ENCODE results near the gene FAM20B.

The FAM20B gene

DNA sequence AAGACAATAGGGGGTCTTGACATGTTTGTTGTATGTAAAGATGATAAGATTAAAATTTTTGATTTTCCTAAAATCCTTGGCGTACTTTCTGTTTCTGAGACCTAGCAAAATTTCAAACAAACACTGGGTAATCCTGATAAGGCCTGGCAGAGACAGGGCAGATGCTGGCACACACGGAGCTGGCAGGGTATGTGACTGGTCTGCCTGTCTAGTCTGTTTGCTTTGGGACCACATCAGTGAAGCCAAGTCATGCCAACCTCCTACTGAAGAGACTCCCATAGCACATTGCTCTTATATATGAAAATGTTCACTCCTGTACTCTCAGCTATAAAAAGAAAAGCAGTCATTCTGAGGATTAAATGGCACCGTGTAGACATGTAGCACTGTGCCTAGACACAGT, 70.2 kb downstream of the FAM20B start:
- DNase-seq = no peak

DNA sequence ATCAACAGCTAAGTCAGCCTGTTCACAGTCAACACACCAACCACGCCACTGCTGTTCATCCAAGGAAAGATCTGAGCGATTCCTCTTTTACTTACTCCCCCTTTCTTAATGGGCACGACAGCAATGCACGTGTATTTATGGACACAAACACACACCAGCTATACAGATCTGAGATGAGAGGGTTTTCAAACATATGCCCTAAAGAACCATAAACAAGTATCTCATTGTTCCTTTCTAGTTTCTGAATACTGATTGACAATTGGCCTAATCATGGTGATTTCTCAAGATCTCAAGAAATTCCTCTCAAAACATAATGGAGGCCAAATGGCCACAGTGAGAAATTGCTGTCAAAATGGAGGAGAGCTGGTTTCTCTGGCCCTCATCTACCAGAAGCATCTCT, 74.2 kb downstream of the FAM20B start:
- DNase-seq = no peak

DNA sequence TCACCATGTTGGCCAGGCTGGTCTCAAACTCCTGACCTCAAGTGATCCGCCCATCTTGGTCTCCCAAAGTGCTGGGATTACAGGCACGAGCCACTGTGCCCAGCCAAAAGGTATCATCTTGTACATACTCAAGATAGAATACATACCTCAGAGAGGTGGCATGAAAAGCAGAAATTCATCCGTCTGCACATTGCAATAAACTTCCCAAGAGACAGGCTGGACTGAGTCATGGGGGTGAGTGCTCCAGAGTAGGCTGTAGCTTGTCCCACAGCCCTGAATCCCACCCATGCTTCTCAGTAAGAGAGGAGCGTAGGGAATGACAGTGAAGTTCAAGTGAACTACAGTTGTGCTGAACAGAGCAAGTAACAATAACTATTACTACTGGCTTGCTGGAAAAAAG, 75.9 kb downstream of the FAM20B start:
- DNase-seq = no peak

DNA sequence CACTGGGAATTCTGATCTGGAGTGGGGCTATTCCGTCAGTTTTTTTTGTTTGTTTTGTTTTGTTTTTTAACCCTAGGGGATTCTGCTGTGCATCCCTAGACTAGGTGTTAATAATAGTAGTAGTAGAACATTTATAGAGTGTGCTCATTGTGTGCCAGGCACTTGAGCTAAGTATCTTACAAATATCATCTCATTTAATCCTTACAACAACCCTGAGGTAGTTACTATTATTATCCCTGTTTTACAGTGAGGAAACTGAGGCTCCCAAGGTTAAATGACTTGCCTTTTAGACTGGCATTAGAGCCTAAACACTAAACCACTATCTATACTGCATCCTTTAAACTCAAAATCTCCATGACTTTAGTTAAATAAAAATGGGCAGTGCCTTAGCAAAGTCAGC, 78.3 kb downstream of the FAM20B start:
- no peak for DNase-seq

DNA sequence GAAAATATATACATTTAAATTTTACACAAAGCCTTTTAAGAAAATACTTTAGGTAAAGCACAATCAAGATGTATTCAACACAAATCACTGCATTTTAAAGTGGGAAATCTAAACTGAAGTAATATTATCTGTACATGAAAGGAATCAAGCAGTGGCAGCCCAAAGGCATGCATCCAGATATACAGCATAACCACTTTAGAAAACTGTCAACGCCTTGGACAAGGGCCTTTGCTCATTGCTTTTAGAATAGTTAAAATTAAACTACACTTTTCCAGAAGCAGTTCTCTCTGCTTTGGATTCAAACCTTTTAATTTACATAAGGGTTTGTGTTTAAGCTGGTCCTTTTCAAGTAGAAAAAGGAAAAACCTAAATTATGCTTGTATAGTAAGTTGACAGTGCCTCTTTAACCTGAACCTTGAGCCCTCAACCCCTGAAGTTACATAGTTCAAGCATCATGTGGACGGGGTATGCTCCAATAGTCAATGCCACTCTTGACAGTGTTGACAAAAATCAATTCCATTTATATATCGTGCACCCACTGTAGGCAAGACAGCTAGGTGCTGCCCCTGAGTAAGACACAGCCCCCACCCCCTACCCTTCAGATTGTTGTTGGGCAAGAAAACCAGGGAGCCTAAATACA, 79.0 kb downstream of the FAM20B start:
- DNase-seq = no peak

DNA sequence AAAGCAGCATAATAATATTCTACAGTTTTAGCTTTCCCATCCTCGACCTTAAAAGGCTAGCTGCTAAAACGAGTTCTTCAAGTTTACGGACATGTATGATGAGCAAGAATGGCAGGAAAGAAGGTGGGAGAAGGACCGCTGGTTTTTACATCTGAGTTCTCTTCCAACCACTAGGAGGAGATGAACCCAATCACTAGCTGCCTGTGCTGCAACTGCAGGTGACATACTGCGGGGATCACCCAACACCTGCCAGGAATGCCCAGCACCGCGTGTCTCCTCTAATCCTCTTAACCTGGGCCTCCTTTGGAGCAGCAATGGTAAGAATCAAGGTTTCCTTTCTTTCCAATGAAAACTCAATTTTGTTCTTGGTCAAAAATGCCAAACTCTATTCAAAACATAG, 79.7 kb downstream of the FAM20B start:
- no peak for DNase-seq

DNA sequence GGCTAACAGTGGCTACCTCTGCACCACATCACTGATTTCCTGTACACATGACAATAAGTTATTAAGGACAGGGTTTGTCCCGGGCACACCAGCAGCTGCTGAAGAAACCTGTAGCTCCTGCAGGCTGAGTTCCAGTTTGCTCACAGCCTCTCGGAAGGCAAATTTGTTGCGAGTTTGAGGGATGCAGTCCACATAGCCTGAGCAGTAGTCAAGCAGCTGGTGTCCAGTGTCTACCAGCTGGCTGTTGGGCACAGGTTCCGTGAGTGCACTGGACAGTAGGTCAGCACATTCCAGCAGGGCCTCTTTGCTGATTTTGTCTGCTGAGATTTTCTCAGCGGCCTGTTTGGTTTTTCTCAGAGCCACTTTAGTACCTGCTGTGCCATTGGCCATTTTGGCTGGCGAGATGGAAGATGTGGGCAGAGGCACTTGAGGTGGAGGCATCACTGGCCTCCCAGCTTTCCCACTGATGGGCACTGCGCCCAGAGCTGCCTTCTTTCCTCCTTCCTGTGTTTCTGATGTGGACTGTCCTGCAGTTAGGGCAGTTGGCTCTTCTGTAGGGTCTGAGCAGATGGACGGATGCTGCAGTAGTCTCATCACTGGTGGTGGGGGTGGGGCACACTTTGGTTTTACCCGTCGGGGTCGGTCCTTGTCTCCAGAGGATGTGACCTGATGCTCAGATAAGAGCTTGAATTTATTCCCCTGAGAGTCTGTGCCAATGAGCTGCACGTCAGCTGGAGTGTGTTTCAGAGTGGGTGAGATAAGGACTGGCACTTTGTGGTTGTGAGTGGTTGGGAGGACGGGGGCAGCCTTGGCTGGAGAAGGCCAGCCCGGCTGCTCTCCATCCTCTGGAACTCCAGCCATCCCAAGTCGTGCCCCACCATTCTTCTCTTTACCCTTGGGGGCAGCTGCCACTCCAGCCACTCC, 82.3 kb downstream of the FAM20B start:
- no peak for DNase-seq

DNA sequence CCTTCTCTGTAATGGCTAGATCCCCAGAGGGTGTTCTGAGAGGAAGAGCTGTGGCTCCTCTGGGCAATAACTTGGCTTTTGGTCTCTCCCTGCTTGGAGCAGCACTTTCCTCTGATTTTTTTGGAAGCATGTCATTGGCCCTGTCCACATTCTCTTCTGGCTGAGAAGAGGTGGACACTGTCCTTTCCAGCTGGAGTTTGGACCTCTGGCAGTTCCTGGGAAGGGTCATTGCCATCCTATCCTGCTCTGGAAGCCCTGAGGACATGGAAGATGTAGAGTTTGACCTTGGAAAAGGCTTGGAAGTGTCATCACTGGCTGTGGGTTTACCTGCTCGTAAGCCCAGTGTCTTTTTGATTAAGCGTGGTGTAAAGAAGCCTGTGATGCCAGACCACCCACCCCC, 83.0 kb downstream of the FAM20B start:
- DNase-seq = no peak

DNA sequence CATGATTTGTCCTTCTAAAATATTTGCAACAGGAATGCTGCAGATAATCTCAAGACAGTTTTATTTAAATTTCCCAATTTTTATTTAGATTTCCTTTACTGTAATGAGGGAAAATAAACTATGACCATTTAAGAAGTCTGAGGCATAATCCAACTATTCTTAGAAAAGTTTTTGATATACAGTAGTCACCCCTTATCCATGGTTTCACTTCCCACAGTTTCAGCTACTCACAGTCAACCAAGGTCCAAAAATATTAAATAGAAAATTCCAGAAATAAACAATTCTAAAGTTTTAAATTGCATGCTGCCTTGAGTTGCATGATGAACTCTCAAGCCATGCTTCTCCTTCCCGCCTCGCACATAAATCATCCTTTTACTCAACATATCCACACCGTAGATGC, 89.5 kb downstream of the FAM20B start:
- DNase-seq = no peak

DNA sequence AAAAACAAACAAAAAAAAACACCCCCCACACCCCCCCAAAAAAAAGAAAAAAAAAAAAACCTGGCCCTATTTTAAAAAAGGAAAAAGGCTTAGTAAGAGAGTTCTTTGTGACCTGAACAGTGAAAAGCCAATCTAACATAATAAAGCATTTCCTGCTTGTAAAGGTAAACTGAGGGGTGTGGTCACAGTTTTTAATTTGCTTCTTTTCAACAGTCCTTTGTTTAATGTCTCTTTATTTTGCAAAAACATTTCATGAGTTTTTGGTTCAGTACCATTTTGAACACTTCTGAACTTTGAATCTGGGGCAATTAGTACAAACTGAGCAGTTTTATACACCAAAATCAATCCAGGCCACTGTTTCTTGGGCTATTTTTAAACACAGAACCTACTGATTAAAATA, 93.8 kb downstream of the FAM20B start:
- no peak for DNase-seq

DNA sequence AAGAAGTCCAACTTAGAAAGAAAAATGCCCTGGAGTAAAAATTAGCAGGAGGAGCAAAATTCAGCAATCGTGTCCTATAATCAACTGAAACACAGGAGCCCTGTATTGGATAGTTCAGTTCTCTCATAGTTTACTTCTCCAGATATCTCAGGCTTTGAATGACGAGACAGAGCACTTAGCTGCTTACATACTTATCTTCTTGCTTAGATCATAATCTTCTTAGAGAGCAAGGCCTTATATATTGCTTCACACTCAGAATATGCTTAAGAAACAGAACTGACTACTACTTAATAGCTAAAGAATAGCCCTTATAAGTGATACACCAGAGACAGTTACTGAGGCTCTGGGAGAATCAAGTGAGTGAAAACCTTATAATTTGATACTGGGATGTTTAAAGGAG, 95.0 kb downstream of the FAM20B start:
- DNase-seq = no peak

DNA sequence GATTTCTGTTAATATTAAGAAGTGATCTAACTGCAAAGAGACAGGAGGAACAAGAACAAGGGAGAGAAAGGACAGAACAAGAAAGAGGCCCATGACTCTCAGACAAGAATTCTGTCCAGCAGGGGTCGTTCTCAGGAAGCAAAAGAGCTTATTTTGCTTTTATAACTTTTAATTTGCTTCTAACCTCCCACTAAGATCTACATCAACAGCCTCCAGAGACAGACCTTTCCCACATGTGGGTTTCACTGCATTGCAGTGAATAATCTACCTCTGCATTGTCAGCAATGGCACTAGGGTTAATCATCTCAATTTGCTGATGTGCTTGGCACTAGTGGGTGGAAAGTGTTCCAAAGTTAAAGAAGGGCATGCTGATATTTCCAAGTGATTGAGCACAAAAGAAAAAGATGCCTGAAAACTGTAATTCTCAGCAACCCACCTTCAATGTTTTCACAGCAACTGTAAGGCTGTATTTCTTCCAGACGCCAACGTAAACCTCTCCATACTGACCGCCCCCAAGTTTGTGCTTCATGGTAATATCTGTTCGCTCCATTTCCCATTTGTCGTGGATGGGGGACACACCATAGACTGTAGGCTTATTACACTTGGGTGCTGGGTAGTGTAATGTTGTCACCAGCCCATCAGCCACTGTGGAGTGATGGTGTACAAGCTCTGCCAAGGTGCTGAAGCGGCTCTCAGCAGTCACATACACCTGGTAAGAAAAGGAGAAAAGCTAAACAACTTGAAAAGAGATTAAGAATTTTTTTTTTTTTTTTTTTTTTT, 95.7 kb downstream of the FAM20B start:
- no peak for DNase-seq

DNA sequence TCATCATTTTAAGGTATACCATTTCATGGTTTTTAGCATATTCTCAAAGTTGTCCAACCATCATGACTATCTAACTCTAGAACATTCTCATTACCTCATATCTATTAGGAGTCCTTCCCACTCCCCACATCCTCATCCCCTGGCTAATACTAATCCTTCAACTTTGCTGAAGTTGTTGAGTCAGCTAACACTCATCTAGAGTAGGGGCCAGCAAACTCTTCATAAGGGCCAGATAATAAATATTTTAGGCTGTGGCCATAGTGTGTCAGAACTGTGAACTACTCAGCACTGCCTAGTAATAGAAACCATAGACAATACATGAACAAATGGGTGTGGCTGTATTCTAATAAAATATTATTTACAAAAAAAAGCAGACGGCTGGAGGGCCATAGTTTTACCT, 99.2 kb downstream of the FAM20B start:
- no peak for DNase-seq
